ENCODE data around the gene GMPS.

DNA sequence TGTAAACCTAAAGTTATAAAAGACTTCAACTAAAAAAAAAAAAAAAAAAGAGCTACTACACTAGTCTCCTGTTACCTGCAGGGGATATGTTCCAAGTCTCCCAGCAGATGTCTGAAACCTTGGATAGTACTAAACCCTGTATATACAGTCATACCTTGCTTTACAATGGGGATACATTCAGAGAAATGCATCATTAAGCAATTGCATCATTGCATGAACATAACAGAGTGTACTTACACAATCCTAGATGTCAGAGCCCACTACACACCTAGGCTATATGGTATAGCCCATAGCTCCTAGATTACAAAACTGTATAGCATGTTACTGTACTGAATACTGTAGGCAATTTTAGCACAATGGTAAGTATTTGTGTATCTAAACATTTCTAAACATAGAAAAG, 119.1 kb downstream of the GMPS start:
- no peak for TF ChIP-seq JUN (IDR thresholded peaks at IDR 0.05; ENCODE audit: borderline replicate concordance, insufficient read depth, insufficient read length, low read depth)
- TF ChIP-seq EZH2 (IDR thresholded peaks at IDR 0.05; ENCODE audit: borderline replicate concordance, low read depth, low read length, severe bottlenecking), result no peak
